IPS DF 6.9 (cell line): Measurements from ENCODE around the gene AHSG.

ENCODE experiments used
- DNase-seq: peaks from one replicate; pipeline ENCODE4 v3.0.0-alpha.2; 2013; ENCODE audit warnings: low read depth, low spot score
- H3K27ac ChIP-seq: one replicate; pipeline ENCODE4 v1.5.1; 2013; ENCODE audit warnings: low read length, control low read depth
- H3K27me3 ChIP-seq: 2 replicates; pipeline ENCODE4 v1.6.1; 2013; ENCODE audit warnings: mild to moderate bottlenecking, low read length; ENCODE audit not compliant: control insufficient read depth, insufficient read depth
- H3K36me3 ChIP-seq: 2 replicates; pipeline ENCODE4 v1.6.1; 2013; ENCODE audit warnings: low read length; ENCODE audit not compliant: control insufficient read depth, insufficient read depth
- H3K4me1 ChIP-seq: 2 replicates; pipeline ENCODE4 v1.6.1; 2013; ENCODE audit warnings: low read length; ENCODE audit not compliant: control insufficient read depth, insufficient read depth
- H3K4me3 ChIP-seq: 2 replicates; pipeline ENCODE4 v1.5.1; 2013; ENCODE audit warnings: mild to moderate bottlenecking, low read length
- H3K9me3 ChIP-seq: 2 replicates; pipeline ENCODE4 v1.6.1; 2013; ENCODE audit warnings: low read length, inconsistent platforms; ENCODE audit not compliant: control insufficient read depth, insufficient read depth
- WGBS: extraction: QIAGEN DNeasy Blood & Tissue Kit; methylation state at CpG from one replicate; pipeline ENCODE4 v1.1.7; 2013; ENCODE audit warnings: mixed read lengths, missing lambda C conversion rate; ENCODE audit not compliant: insufficient read length, insufficient coverage; 5-methylcytosine and 5-hydroxymethylcytosine counted together

AHSG gene

DNA sequence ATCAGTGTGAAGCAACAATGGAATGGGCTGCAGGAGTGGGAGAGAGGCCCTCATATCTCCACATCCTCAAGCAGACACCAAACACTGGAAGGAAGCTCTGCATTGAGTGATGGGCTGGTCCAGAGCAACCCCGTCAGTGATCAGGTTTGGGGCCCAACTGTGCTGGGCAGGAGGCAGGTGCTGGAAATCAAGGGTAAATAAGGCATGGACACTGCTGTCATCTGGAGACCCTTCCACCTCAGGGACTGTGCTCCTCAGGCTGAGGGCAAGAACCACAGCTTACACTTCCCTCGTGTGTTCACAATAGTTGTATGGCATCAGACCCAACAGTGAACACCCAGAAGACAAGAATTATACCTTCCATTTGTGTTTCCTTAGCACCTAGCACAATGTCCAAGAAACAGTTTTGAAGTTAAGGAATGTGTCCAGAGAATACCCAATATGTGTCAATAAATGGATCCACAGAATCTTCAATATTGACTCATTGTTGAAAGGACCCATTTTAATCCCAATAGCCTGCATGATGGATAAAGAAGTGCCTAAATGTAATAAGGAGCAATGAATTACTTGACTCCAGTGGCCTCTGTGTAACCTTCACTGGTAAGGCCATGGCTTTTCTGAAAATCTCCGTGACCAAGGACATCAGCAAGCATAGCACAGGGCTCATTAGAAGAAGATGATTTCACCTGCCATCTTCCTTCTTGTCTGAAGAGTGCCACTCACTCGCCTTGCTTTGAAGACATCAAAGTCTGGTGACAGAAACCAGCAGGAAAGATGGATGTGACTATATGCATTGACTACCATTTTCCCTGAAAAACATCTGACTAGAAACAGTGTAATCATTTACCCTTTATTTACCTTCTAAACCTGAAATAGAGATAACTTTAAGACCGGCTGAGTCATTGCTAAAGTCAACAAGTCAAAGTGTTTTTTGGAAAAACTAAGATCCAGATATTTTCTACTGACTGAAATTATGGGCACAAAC lies 7.0 kb upstream of the AHSG start:
- H3K4me1 ChIP-seq, result no peaks in the 10 kb centered on the region
- H3K27me3 ChIP-seq, result no peaks in the 10 kb centered on the region
- H3K27ac ChIP-seq, result no peak overlapping the region
- WGBS, result no CpG with 5 or more reads among the region's 5 CpGs
- H3K36me3 ChIP-seq, result no peaks in the 10 kb centered on the region
- H3K9me3 ChIP-seq, result no peaks in the 10 kb centered on the region
- no peak for DNase-seq
- H3K4me3 ChIP-seq, result no peak overlapping the region

DNA sequence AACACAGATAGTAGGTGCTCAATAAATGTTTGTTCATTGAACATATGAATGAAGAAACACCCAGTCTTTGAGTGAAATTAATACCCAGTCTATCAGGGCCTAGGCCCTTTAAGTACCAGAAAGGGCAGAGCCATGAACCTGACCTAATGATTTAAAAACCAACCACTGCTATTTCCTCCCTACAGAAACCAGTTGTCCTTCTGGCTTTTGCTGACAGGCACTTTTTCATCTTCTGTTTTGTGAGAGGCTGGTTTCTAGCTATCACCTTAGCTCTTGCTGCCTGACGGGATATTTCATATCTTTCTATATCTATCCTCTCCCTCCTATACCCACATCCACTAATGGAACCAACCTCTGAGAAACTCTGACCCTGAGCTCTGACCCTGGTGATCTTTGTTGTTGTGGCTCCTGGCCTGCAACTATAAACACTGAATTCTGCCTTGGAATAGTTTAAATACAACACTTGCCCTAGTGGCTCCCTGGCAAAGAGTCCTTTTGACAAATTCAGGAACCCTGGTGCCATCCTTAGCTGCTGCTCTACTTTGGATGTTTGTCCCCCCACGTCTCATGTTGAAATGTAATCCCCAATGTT lies 4.1 kb upstream of the AHSG start:
- DNase-seq, result no peak
- Histone ChIP-seq H3K9me3 (no peaks in the 10 kb centered on the region), H3K36me3 (no peaks in the 10 kb centered on the region), H3K27ac (no peak overlapping the region), H3K4me1 (no peaks in the 10 kb centered on the region), H3K4me3 (no peak overlapping the region), H3K27me3 (no peaks in the 10 kb centered on the region)
- WGBS, result no CpG with 5 or more reads among the region's 2 CpGs

DNA sequence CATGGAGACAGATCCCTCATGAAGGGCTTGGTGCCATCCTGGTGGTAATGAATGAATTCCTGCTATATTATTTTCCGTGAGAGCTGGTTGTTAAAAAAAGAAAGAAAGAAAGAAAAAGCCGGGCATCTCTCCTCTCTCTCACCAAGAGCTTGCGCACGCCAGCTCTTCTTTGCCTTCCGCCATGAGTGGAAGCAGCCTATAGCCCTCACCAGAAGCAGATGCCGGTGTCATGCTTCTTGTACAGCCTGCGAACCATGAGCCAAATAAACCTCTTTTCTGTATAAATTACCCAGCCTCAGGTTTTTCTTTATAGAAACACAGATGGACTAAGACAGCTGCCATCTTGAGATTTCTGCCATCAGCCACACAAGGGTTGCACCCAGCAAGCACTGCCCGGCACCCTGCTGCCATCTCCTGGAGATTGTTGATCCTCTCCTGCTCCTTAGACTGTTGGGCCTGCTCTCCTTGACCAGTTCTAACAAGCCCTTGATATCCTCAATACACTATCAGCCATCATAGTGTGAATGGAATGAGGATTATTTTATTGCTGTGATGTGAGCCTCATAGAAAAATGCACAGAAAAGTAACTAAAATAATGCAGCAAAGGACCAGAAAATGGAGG lies 3.5 kb upstream of the AHSG start:
- Histone ChIP-seq H3K4me3 (no peak overlapping the region), H3K27ac (no peak overlapping the region), H3K27me3 (no peaks in the 10 kb centered on the region), H3K36me3 (no peaks in the 10 kb centered on the region), H3K4me1 (no peaks in the 10 kb centered on the region), H3K9me3 (no peaks in the 10 kb centered on the region)
- WGBS, result no CpG with 5 or more reads among the region's 8 CpGs
- no peak for DNase-seq

DNA sequence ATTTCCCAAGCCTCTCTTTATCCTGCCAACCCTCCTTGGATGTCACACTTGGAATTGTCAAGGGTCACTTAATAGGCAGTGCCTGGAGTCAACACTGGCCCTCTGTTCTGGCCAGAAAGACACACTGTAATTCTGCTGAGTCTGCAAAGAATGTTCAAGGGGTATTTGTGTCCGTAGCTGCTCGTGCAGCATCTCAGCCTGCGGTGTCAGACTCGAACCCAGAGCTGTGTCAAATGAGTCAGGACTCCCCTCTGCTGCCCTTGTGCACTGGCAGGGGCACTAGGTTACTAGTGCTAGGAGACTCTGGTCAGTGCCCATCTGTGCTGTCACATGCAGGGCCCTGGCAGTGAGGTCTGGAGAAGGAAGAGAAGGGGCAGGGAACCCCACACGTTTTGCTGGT lies 795 bp upstream of the AHSG start:
- Histone ChIP-seq H3K4me1 (peaks cover 2% of the 10 kb centered on the region; the same call in 1 of the 2 replicates), H3K4me3 (no peak overlapping the region), H3K9me3 (no peaks in the 10 kb centered on the region), H3K27me3 (no peaks in the 10 kb centered on the region), H3K36me3 (no peaks in the 10 kb centered on the region), H3K27ac (no peak overlapping the region)
- DNase-seq, result no peak
- WGBS, result no CpG with 5 or more reads among the region's 5 CpGs

DNA sequence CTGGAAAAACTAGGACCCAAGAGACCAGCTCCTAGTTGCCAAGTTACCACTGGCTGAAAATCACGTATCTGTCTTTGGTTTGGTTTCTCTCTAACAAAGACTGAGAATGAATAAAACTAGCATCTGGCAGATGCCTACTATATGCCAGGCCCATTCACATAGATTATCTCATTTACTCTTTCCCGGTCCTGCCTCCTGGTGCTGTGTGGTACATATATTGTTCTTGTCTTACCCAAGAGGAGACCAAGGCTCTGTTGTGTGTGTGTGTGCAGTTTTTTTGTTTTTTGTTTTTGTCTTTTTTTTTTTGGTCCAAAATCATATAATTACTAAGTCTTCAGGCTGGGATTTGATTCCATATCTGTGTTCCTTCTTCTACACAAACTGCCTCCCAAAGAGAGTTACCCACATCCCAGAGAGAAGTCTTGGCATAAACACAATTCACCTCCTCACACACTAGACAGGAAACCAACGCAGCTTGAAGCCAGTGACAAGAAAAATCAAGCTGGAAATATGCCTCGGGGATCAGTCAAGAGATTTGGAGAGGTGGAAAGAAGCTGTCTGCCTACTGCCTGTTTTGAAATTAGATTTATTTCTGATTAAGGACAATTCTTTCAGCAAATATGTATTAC lies 891 bp downstream of the AHSG start:
- WGBS, result no CpG with 5 or more reads among the region's 4 CpGs
- Histone ChIP-seq H3K9me3 (no peaks in the 10 kb centered on the region), H3K27ac (no peak overlapping the region), H3K27me3 (no peaks in the 10 kb centered on the region), H3K4me1 (peaks cover 6% of the 10 kb centered on the region; the same call in 1 of the 2 replicates), H3K4me3 (no peak overlapping the region), H3K36me3 (no peaks in the 10 kb centered on the region)
- no peak for DNase-seq

DNA sequence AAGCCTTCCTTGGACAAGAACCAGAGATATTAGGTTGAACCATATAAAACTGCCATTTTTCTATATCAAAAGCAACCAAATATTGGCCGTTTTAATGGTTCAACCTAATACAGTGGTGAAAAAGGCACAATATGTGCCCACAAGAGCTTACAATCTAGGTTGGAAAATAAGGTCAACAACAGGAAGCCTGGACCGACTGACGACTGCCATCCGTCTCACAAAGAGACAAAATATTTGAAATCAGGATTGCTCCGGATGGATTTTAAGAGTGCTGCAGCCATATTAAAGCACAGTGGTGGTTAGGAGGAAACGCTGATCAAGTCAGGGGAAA lies 1.4 kb downstream of the AHSG start:
- no peaks in the 10 kb centered on the region for H3K36me3 ChIP-seq
- H3K4me3 ChIP-seq, result no peak overlapping the region
- H3K9me3 ChIP-seq, result no peaks in the 10 kb centered on the region
- H3K27me3 ChIP-seq, result no peaks in the 10 kb centered on the region
- peaks cover 6% of the 10 kb centered on the region; the same call in 1 of the 2 replicates for H3K4me1 ChIP-seq
- WGBS, result no CpG with 5 or more reads among the region's 6 CpGs
- H3K27ac ChIP-seq, result no peak overlapping the region
- no peak for DNase-seq

DNA sequence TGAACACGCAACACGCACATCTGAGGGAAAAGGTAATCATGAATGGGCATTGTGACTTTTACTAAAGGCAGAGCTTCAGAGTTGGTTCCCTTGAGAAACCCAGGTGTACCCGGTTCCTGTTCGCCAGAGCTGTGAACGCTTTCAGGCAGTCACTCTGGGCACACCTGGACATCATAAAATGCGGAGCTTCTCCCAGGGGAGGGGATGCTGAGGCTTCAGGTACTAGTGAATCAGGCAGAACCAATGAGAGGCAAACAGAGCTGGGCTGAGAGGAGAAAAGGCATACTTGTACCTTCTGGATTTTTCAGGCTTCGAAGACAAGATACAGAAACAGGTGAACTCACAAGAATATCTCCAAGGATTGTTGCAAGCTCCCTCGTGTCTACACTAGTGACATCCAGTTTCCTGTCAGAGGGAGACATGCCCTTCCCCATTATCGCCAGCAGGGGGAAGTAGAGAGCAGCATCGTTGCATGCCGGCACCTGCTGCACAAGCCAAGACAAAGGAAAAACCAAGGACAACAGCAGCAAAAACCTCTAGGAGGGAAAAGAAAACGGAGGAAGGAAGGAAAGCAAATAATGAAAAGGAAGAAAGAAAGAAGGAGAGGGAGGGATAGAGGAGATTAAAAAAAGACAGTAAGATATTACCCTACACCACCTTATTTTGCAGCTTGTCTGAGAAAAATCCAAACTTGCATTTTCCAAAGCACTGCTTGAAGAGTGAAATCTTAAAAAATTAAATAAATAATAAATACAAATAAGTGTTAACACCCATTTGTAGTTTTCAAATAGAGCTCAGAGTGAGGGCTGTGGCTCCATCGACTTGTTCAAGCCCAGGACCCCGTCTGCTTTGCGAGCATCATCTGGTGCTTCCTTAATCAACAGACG lies 2.0 kb downstream of the AHSG start:
- H3K27me3 ChIP-seq, result no peaks in the 10 kb centered on the region
- peaks cover 6% of the 10 kb centered on the region; the same call in 1 of the 2 replicates for H3K4me1 ChIP-seq
- peak; percentile 81 for DNase-seq
- no CpG with 5 or more reads among the region's 16 CpGs for WGBS
- no peaks in the 10 kb centered on the region for H3K9me3 ChIP-seq
- no peaks in the 10 kb centered on the region for H3K36me3 ChIP-seq
- H3K4me3 ChIP-seq, result no peak overlapping the region
- H3K27ac ChIP-seq, result no peak overlapping the region

DNA sequence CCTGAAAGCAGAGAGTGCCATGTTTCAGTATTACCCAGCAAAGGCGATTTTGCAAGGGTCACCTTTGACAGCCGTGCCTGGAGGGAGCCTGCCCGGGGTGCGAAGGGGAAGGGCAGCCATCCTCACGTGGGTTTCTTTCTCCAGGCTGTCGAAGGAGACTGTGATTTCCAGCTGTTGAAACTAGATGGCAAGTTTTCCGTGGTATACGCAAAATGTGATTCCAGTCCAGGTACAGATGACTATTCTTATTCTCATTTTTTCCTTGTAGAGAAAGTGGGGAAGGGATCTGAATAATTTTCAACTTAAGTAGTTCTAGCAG lies 3.4 kb downstream of the AHSG start:
- peaks cover 6% of the 10 kb centered on the region; the same call in 1 of the 2 replicates for H3K4me1 ChIP-seq
- no peak for DNase-seq
- no peaks in the 10 kb centered on the region for H3K36me3 ChIP-seq
- H3K4me3 ChIP-seq, result no peak overlapping the region
- no peak overlapping the region for H3K27ac ChIP-seq
- no peaks in the 10 kb centered on the region for H3K27me3 ChIP-seq
- no CpG with 5 or more reads among the region's 8 CpGs for WGBS
- H3K9me3 ChIP-seq, result no peaks in the 10 kb centered on the region

DNA sequence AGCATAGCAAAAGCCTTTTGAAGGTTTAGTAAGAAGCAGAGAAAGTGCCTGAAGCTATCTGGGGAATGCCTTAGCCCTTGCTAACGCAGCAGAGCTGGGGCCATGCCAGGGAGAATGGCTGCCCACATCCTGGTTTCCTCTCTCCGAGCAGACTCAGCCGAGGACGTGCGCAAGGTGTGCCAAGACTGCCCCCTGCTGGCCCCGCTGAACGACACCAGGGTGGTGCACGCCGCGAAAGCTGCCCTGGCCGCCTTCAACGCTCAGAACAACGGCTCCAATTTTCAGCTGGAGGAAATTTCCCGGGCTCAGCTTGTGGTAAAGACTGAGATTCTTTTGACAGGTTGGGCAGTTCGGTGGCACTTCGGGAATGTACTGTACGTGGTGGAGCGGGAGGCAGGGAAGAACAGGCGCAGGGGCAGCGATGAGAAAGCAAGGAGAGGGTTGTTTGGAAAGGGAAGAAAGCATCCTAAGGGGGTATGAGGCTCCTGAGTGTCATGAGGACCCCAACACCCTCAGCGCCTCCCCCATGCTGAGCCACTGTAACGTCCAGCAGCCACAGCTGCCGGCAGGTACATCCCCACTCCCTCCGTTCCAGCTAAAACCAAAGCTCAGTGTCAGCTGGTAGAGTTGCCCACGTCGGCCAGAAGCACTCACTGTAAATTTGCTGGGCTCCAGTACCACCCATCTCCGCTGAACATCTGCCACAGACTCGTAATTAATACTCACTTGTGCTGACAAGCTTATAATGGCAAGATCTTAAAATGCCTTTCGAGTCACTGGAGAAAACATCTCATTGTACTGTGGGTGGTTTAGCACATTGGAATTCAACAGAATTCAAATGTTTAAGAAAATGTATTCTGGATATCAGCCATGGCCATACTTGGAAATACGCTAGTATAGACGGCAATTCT lies 4.4 kb downstream of the AHSG start:
- no CpG with 5 or more reads among the region's 31 CpGs for WGBS
- Histone ChIP-seq H3K9me3 (no peaks in the 10 kb centered on the region), H3K36me3 (no peaks in the 10 kb centered on the region), H3K27me3 (no peaks in the 10 kb centered on the region), H3K4me3 (no peak overlapping the region), H3K27ac (no peak overlapping the region), H3K4me1 (peaks cover 6% of the 10 kb centered on the region; the same call in 1 of the 2 replicates)
- DNase-seq, result peak; percentile 63
